Stimulated activated effector memory CD8-positive, alpha-beta T cell treated with anti-CD3 and anti-CD28 coated beads, Interleukin-12 subunit alpha, Interleukin-12 subunit beta, amount 100 ng/mL, for 72 hours (primary cell): ENCODE results near the gene TRPV3.
A peak's percentile ranks its signal among the peaks of the same experiment; 100 is the strongest.

Source experiments
- ATAC-seq: fragments of 150-1000 bp; cut with Tn5 transposase; 2 replicates; pipeline ENCODE4 v1.10.0; 2021
- DNase-seq, 2 donors: peaks; one replicate each; pipeline ENCODE4 v3.0.0; 2021 to 2022; ENCODE audit warnings: low spot score in 2 of 2
- H3K27ac Mint-ChIP-seq: one replicate; pipeline ENCODE4 v1.8.0; 2022; ENCODE audit warnings: mild to moderate bottlenecking, mixed read lengths
- H3K36me3 Mint-ChIP-seq: one replicate; pipeline ENCODE4 v1.8.0; 2022; ENCODE audit warnings: mild to moderate bottlenecking, mixed read lengths
- H3K4me1 Mint-ChIP-seq: one replicate; pipeline ENCODE4 v1.8.0; 2022; ENCODE audit warnings: mixed read lengths
- H3K4me3 Mint-ChIP-seq: one replicate; pipeline ENCODE4 v1.8.0; 2022; ENCODE audit warnings: mild to moderate bottlenecking, mixed read lengths
- H3K9me3 Mint-ChIP-seq: one replicate; pipeline ENCODE4 v1.8.0; 2022; ENCODE audit warnings: mixed read lengths

Gene TRPV3

DNA sequence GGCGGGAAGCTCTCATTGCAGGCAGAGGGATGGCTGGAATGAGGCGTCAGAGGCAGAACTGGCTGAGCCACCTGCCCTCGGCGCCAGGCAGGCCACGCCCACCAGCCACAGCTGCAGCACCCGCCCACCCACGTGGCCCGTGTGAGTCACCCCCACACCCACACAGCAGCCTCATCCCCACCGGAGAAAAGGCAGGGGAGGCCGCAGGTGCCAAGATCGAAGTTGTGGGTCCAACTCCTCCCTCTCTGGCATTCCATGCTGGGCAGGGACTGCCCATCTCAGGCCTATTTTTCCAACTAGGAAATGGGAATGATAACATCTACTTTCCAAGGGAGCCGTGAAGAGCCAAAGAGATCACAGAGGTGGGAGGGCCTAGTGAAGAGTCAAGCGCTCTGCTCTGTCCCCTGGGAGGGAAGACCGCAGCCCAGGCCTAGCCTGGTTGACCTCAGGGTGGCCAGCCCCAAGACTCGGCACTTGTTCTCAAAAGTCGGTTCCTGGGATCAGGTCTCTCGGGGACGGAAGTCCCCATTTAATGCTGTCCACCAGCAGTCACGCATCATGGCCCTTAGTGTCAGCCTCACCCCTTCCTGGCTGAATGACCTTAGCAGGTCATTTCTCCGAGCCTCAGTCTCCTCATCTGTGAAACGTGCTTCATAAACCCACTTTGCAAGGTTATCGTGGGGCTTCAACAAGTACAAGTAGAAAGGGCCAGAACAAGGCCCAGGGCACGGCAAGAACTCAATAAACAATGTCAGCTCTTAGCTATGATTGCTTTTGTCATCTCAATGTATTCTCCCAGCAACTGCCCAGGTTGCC, at the start of gene TRPV3:
TSS of gene TRPV3 (minus strand) at position 45 of the 816 bp plus-strand sequence. CDS start 2,962 bp downstream, outside the sequence.
- no peaks in the 10 kb centered on the region for H3K36me3 Mint-ChIP-seq
- H3K4me3 Mint-ChIP-seq, result peak within 1 kb of the TSS; percentile 26
- peak; percentile 63 for ATAC-seq
- H3K4me1 Mint-ChIP-seq, result peaks cover 26% of the 10 kb centered on the region
- peak within 1 kb of the TSS; percentile 73 for H3K27ac Mint-ChIP-seq
- H3K9me3 Mint-ChIP-seq, result no peaks in the 10 kb centered on the region
- peak; percentile 54 to 71 for DNase-seq

DNA sequence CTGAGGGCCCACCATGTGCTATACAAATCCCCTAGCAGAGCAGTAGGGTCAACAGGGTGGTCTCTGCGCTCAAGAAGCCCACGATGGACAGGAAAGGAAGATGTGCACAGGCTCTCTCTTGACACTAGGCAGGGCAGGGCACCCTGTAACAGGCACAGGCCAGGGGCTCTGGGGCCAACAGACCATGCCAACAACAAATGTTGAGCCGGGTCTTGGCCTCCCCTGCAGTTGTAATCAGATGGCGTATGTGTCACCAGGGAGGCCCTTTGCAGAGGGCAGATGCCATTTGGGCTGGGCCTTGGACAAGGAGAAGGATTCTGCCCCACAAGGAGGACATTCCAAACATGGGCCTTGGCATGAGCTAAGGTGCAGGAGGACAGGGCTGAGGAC, 46.3 kb upstream of the TRPV3 start:
- no peak overlapping the region for H3K4me3 Mint-ChIP-seq
- DNase-seq (no peak), ATAC-seq (no peak)
- H3K36me3 Mint-ChIP-seq, result peaks cover 20% of the 10 kb centered on the region
- no peaks in the 10 kb centered on the region for H3K9me3 Mint-ChIP-seq
- H3K27ac Mint-ChIP-seq, result no peak overlapping the region
- H3K4me1 Mint-ChIP-seq, result no peaks in the 10 kb centered on the region

DNA sequence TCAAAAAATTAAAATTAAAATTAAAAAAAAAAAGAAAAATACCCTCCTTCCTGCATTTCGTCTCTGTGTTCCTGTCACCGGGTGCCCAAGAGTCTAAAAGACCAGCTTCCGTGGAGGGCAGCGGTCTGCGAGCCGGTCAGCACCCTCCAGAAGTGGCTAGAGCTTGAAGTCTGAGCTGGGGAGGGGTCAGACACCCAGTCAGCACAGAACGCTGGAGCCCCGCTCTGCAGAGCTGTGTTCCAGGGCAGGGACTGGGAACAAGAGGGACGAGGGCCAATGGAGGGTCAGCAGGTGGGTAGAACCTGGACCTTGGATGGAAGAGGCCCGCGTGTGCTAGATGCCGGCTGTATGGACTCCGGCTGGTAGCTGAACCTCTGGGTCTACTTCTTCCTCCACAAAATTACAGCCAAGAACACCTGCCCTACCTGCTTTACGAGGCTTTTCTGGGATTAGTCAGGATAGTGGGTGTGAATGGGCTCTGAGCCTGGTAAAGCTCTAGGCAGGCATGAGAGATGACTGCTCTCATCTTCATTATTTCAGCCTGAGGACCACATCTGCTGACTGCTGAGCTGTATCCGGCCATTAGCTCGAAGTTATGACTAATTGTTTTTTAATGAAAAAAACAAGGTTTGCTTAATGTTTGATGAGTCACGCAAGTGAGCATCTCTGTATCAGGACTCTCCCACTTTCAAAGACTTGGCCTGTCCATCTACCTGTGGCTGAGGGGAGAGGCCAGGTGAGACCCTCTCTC, 45.7 kb upstream of the TRPV3 start:
- H3K4me3 Mint-ChIP-seq, result no peak overlapping the region
- DNase-seq (no peak), ATAC-seq (no peak)
- no peak overlapping the region for H3K27ac Mint-ChIP-seq
- peaks cover 15% of the 10 kb centered on the region for H3K36me3 Mint-ChIP-seq
- no peaks in the 10 kb centered on the region for H3K4me1 Mint-ChIP-seq
- no peaks in the 10 kb centered on the region for H3K9me3 Mint-ChIP-seq

DNA sequence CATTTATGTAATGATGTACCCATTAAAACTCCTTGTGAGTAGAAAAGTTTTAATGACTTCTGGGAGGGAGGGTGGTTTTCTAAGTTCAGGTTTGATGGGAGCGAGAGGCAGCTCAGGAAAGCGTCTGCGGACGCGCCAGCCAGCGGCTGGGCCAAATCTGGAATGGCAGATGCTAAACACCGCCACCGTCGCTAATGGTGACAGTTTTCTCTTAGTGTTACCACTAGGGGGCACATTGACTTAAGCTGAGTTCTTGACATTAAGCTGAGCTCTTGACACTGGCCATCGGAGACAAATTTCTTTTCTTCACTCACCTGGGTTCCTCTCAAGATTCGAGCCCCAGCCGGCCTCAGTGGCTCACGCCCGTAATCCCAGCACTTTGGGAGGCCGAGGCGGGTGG, 44.9 kb upstream of the TRPV3 start:
- no peak overlapping the region for H3K27ac Mint-ChIP-seq
- H3K4me3 Mint-ChIP-seq, result no peak overlapping the region
- no peak for DNase-seq
- ATAC-seq, result no peak
- no peaks in the 10 kb centered on the region for H3K9me3 Mint-ChIP-seq
- no peaks in the 10 kb centered on the region for H3K4me1 Mint-ChIP-seq
- peaks cover 7% of the 10 kb centered on the region for H3K36me3 Mint-ChIP-seq

DNA sequence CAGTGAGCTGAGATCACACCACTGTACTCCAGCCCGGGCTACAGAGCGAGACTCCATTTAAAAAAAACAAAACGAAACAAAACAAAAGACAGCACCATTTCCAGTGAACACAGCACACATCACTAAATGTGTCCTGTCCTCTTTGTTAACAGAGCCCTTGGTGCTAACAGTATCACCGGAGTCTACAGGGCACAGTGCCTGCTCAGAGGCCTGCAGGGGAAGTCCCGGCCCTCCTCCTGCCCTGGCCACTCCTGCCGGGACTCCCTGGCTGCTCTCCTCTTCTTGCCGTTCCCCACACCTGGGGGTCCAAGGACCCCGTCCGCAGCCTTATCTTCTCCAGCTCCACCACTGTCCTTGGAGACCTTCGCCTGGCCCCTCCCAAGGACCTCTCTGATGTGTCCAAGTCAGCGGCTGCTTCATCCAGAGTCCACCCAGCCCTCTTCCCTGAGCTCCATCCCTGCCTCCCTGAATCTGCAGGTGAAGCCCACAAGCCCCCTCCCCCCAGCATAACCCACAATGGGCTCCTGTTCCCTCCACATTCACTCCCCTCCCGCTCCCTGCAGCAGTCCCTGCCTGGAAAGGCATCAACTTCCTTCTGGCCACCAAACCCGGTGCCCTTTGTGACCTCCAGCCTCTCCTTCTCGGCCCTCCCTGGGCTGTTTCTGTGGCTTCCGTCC, 43.1 kb upstream of the TRPV3 start:
- DNase-seq, result no peak

DNA sequence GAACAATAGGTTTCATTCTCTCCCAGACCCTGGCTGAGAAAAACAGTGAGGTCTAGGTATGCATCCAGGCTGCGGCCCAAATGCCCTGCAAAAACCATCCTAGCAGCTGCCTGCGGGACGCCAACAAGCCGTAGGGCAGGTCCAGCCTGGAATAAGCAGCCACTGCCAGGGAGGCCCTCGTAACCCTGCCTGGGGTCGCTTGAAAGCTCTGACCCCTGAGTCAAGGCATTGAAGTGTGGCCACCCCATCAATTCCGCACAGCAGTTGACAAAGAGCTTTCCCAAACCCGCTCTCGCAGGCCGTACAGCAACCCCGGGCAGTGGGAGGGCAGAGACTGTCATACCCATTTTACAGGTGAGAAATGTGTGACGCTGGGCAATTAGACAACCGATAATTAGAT, 40.5 kb upstream of the TRPV3 start:
- H3K27ac Mint-ChIP-seq, result no peak overlapping the region
- H3K36me3 Mint-ChIP-seq, result peaks cover 4% of the 10 kb centered on the region
- ATAC-seq (no peak), DNase-seq (no peak)
- H3K9me3 Mint-ChIP-seq, result no peaks in the 10 kb centered on the region
- H3K4me1 Mint-ChIP-seq, result no peaks in the 10 kb centered on the region
- H3K4me3 Mint-ChIP-seq, result no peak overlapping the region

More for the DNA sequence above, 43.1 kb upstream of the TRPV3 start:
- Mint-ChIP-seq H3K4me1 (no peaks in the 10 kb centered on the region), H3K9me3 (no peaks in the 10 kb centered on the region), H3K4me3 (no peak overlapping the region), H3K27ac (no peak overlapping the region), H3K36me3 (peaks cover 4% of the 10 kb centered on the region)
- ATAC-seq, result no peak

DNA sequence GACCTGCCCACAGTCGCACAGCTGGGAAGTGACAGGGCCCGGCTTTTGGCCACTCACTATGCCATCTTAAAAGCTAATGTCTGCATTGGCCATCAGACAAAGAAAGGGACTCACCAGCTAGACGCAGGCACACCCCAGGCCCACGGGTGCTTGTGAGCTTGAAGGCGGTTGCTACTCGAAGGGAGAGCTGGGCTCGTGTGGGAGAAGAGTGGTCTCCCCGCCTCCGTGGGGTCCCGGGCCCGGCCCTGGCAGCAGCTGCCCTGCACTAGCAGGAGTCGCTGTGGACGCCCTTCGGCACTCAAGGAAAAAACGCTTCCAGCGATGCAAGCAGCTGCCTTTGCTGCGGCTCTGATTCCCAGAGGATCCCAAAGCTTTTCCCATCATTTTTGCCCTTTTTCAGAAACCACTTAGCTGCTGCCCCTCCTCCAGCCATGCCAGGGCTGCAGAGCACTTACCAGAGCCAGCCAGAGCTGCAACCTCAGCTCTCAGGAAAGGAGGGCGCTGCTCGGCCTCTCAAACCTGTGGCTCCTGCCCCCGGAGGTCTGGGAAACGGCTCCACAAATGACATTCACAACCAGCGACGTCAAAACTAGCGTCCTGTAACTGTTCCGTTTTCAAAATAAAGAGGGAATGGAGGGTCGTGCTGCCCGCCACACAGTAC, 39.3 kb upstream of the TRPV3 start:
- no peak for DNase-seq
- Mint-ChIP-seq H3K9me3 (no peaks in the 10 kb centered on the region), H3K4me1 (no peaks in the 10 kb centered on the region), H3K36me3 (peaks cover 4% of the 10 kb centered on the region), H3K4me3 (no peak overlapping the region), H3K27ac (no peak overlapping the region)
- no peak for ATAC-seq

DNA sequence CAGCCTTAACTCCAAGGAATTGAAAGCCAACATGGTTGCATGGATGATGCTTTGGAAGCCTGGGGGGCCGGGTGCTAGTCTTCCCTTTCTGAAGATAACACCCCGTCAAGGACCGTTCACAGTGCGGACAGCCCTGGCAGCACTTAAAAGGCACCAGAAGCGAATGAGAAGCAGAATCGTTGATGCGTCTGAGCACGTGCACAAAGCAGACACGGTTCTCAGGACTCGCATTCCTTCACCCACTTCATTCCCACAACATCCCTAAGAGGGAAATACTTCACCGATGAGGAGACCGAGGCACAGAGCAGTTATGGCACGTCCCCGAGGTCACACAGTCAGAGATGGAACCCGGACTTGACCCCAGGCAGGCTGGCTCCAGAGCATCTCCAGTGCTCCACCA, 37.4 kb upstream of the TRPV3 start:
- H3K9me3 Mint-ChIP-seq, result no peaks in the 10 kb centered on the region
- peak overlapping the region; percentile 54 for H3K27ac Mint-ChIP-seq
- ATAC-seq, result no peak
- no peak overlapping the region for H3K4me3 Mint-ChIP-seq
- no peaks in the 10 kb centered on the region for H3K4me1 Mint-ChIP-seq
- DNase-seq, result no peak
- peaks cover under 1% of the 10 kb centered on the region for H3K36me3 Mint-ChIP-seq

DNA sequence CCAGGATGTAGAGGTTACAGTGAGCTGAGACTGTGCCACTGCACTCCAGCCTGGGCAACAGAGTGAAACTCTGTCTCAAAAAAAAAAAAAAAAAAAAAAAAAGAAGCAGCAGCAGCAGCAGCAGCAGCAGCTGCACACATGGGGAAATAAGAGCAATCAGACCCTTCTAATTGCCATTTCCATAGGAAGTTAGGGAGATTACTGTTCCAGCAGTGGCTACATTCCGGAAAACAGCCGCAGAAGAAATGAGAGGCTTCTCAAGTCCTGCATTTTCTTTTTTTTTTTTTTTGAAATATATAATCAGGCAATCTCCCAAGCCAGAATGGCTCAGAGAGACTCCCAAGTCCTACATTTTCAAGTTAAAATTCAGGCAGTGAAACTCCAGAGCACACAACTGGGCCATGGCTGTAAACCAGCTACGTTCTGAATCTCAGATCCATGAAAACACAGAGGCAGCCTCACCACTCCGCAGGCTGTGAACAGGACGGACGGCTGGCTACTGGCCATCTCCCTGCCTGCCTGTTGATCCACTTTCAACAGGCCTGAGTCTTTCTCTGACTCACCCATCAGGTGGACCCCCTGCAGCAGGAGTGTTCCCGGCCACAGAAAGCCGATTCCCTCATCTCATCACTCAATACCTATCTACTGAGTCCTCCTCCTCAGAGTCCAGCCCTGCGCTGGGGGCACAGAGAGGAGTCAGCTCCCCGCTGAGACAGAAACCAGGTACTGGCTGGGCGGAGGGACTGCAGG, 36.6 kb upstream of the TRPV3 start:
- no peak for DNase-seq

DNA sequence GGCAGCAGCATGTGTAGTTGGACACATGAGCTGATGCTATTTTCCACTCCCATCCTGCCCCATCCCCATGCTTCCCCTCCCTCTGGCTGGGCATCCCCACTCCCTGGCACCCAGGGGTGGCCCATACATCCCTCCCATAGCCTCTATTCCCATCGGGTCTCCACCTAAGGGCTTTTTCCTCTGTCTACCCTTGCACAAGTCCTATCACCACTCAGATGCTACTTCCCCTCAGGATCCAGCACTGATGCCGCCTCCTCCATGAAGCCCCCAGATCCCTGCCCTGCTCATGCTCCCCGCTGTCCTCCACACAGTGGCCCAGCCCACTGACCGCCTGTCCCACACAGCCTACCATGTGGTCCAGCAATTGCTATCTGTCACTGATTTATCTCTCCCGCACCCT, 35.8 kb upstream of the TRPV3 start:
- Mint-ChIP-seq H3K27ac (no peak overlapping the region), H3K9me3 (no peaks in the 10 kb centered on the region), H3K4me3 (no peak overlapping the region), H3K4me1 (no peaks in the 10 kb centered on the region), H3K36me3 (peaks cover 7% of the 10 kb centered on the region)
- DNase-seq (no peak), ATAC-seq (no peak)

More for the DNA sequence above, 36.6 kb upstream of the TRPV3 start:
- H3K9me3 Mint-ChIP-seq, result no peaks in the 10 kb centered on the region
- no peak for ATAC-seq
- no peaks in the 10 kb centered on the region for H3K4me1 Mint-ChIP-seq
- no peak overlapping the region for H3K4me3 Mint-ChIP-seq
- peaks cover 7% of the 10 kb centered on the region for H3K36me3 Mint-ChIP-seq
- peak overlapping the region; percentile 54 for H3K27ac Mint-ChIP-seq

DNA sequence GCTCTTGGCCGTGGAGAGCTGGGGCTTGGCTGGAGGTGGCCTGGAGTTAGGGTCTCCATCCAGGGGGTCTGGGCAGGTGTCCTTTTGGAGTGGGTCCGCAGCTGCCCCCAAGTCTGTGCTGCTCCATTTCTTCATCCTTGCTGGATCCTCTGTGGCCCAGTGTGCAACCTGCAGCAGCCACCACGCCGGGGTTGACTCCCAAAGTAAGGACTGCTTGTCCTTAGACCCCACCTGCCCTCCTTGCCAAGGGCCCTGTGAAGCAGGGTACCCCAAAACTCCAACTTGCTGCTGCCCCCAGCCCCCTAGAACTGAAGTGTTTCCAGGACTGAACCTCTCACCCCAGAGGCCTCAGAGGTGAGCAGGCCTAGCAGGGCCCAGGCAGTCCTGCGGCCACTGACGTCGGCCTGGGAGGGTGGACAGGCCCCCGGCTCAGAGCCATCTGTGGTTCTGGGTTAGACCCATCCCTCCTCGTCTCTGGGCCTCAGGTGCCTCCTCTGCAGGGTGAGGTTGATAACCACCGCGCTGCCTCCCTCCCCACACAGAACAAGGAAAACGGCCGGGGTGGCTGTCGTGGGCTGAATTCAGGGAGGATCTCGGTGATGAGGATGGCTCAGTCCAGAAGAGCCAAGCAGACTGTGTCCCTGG, 34.7 kb upstream of the TRPV3 start:
- no peak overlapping the region for H3K27ac Mint-ChIP-seq

DNA sequence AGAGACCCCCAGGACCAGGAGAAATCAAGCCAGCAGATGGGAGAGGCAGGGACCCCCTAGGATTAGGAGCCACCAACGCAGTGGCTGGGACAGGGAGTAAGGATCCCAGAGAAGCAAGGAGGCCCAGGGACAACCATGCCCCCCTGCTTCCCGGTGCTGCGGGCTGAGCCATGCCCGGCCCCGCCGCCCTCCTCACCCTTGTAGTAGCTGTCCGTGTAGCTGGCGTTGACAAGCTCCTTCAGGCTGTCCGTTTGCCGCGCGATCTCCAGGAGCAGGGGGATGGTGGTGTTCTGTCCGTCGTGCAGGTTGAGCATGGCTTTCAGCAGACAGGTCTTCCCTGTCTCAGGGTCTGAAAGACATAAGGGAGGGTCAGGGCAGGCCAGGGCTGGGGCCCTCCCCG, 33.2 kb upstream of the TRPV3 start:
- Mint-ChIP-seq H3K36me3 (peaks cover 18% of the 10 kb centered on the region), H3K4me1 (no peaks in the 10 kb centered on the region), H3K4me3 (no peak overlapping the region), H3K9me3 (no peaks in the 10 kb centered on the region), H3K27ac (no peak overlapping the region)
- DNase-seq, result no peak
- no peak for ATAC-seq

More for the DNA sequence above, 34.7 kb upstream of the TRPV3 start:
- DNase-seq, result no peak
- no peak for ATAC-seq
- Mint-ChIP-seq H3K36me3 (peaks cover 13% of the 10 kb centered on the region), H3K9me3 (no peaks in the 10 kb centered on the region), H3K4me3 (no peak overlapping the region), H3K4me1 (no peaks in the 10 kb centered on the region)

DNA sequence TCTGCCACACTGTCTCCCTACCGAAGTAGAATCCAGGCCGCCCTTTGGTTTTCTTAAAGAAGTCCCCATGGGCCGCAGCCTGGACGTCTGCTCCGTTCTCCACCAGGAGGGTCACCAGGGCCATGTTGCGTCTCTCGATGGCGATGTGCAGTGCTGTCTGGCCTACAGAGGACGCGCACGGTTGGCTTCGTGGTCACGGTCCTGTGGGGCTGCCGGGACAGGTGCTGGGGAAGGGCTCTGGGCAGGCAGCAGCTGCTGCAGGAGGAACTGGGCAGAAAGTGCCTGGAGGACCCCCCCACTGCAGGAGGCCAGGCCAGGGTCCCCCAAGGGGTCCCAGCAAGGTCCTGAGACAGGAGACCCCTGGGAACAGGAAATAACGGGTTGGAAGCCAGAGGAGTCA, 32.6 kb upstream of the TRPV3 start:
- Mint-ChIP-seq H3K9me3 (no peaks in the 10 kb centered on the region), H3K4me3 (no peak overlapping the region), H3K27ac (no peak overlapping the region), H3K4me1 (no peaks in the 10 kb centered on the region), H3K36me3 (peaks cover 18% of the 10 kb centered on the region)
- no peak for DNase-seq
- ATAC-seq, result no peak

DNA sequence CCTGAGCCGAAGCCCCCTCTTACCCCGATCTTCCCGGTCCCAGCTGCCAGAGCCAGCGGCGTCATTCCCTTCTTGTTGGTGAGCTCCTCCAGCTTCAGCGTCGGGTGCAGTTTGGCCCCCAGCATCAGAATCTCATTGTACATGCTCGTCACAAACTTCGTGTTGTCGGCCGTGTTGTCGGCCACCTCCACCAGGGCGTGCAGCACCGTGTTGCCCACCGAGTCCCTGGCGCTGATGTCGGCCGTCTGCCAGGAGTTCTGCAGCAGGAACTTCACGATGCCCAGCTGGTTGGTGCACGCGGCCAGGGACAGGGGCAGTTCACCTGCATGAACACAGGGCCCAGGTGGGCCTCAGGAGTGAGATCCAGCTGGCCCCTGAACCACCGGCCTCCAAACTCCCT, 32.2 kb upstream of the TRPV3 start:
- H3K4me1 Mint-ChIP-seq, result no peaks in the 10 kb centered on the region

More for the DNA sequence above, 32.2 kb upstream of the TRPV3 start:
- Mint-ChIP-seq H3K4me3 (no peak overlapping the region), H3K27ac (no peak overlapping the region), H3K9me3 (no peaks in the 10 kb centered on the region), H3K36me3 (peaks cover 18% of the 10 kb centered on the region)
- ATAC-seq (no peak), DNase-seq (no peak)
